Brain pericyte (primary cell): ENCODE results near the gene CLEC16A.

ENCODE experiments used
- DNase-seq: peaks from one replicate; pipeline ENCODE4 v3.0.0-alpha.2; 2012; ENCODE audit warnings: low read depth, low spot score

CLEC16A gene

GRCh38 chr16:11140098-11140375, 195.7 kb downstream of the CLEC16A start:
- no peak for DNase-seq

DNA sequence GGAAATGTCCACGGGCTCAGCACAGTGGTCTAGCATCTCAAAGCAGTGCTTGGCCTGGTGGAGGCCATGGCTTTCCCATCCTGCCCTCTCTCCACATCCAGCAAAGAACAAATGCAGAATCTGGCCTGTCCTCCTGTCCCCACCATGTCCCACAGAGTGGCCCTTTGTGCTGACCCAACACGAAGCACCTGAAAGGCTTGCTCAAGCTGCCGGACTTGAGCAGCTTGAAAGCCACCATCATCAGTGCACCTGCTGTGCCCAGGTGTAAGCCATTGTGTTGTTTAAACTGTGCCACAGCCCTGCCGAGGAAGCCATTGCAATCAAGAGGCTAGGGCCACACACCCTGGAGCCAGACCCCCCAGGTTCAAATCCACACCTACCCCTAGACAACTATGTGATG, 196.1 kb downstream of the CLEC16A start:
- DNase-seq: no peak

DNA sequence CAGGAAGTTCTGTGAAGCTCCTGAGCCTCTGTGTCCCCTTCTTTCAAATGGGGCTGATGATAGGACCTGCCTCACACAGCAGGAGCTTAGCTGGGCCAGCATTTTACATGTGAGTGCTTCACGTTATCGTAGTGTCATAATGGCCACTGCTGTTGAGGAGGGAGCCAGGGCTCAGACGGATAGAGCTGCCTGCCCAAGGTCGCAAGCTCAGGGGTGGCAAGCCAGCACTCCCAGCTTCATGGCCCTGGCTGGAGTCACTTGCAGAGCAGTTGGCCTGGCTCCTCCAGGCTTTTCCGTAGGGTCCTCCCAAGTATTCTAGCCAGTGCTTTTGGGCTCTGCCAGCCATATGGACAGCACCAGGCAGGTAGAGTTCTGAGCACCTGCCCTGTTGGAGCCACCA, 196.5 kb downstream of the CLEC16A start:
- no peak for DNase-seq

GRCh38 chr16:11141409-11142260, 197.3 kb downstream of the CLEC16A start:
- DNase-seq: no peak

DNA sequence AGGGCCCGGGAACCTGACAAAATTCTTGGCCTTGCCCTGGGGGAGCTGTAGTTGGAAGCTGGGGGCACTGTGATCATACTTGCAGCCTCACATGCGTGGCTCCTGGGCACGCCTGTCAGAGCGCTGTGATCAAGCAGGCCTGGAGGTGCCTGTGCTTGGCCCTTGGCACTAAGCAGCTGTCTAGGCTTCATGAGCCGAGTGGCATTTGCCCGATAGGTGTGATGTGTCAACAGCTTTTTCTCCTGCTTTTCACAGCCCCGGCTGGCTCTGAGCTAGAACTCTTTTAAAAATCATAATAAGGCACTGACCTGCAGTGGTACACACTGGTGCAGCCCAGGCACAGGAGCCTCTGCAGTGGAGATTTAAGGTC, 197.9 kb downstream of the CLEC16A start:
- DNase-seq: no peak

GRCh38 chr16:11142951-11143350, 198.6 kb downstream of the CLEC16A start:
- DNase-seq: no peak

GRCh38 chr16:11143372-11144035, 199.1 kb downstream of the CLEC16A start:
- no peak for DNase-seq

- no peak for DNase-seq
These were observed 199.8 kb downstream of the CLEC16A start for GRCh38 chr16:11144122-11144521.

- no peak for DNase-seq
These were observed 200.9 kb downstream of the CLEC16A start for GRCh38 chr16:11145173-11145818.

DNA sequence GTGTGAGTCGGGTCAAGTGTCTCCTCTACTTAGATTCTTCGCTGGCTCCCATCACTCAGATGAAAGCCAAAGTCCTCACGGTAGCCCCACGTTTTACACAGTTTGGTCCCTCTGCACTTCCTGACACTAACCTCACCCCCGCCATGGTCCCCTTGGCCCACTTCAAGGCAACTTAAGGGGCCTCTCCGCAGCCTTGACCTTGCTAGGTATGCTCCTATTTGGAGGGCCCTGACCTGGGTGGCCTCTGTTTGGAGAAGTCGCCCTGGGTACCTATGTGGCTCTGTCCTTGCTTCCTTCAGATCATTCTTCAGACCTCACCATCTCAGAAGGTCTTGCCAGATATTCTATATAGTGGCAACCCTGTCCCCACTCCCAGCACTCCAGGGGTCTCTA, 201.5 kb downstream of the CLEC16A start:
- no peak for DNase-seq

GRCh38 chr16:11147033-11147753, 202.8 kb downstream of the CLEC16A start:
- no peak for DNase-seq

GRCh38 chr16:11147754-11148444, 203.5 kb downstream of the CLEC16A start:
- no peak for DNase-seq

DNA sequence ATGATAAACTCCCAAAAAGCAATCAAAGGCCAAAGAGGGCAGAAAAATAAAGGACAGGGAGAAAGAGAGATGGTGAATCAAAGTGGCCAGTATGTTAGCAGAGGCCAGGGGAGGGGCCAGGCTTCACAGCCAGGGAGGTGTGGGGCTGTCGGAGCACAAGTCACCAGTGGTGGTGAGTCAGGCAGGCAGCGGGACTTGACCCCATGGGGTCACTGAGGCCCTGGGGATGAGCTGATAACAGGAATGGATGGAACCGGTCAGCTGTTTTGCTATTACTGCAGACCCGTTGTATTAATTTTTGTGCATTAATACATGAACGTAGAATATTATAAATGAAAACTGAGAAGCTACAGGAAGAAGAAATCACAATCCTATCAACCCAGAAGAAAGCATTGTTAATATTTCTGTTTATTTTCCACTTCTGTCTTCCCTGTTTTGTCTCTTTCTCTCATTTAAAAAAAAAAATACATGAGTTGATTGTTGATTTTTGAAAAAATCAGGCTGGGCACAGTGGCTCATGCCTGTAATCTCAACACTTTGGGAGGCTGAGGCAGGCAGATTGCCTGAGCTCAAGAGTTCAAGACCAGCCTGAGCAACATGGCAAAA, 204.8 kb downstream of the CLEC16A start:
- DNase-seq: no peak

DNA sequence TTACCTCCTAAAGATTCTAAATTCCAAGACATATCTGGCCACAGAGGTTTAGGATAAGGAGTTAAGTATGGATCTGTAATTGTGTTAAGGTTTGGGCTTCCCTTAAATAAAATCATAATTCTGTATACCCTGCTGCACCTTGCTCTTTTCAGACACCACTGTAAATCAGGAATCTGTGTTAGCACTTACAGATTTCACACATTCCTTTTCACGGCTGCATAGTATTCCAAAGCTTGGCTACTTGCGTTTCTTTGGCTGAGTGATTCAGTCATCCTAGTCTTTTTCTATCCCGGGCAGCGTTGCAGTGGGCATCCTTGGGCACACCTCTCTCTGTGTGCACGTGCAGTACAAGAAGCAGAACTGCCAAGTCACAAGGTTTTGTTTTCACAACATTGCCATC, 205.8 kb downstream of the CLEC16A start:
- no peak for DNase-seq

DNA sequence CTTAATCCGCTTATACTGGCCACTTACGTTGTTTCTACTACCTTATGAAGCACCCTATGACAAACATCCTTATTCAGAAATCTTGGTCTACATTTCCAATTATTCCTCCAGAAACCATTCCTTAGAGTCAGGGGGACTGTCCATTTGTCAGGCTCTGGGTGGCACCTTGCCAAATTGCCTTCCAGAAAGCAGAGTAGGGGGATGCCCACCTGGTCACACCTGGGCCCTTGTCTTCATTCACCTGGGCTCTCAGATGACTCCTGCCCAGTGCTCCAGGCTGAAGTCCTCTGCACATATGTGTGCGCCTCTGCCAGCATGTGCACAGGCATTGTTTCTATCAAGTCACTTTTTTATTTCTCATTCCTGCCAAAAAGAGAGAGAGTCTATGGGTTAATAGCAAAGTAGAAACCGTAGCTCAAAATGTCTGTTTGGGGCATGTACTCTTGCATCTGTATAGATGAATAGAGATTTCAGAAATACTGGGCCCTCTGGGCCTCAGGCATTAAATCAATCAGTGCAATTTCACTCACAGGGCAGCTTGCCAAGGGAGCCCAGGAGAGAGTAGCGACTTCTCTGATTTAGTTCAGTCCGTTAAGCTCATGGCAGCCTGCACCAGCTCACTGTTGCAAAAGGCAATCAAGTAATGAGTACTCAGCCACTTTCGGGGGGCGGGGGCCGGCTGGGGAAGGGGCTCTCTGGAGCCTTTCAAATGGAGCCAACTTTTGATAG, 207.0 kb downstream of the CLEC16A start:
- DNase-seq: no peak

GRCh38 chr16:11151885-11152629, 207.7 kb downstream of the CLEC16A start:
- DNase-seq: no peak

GRCh38 chr16:11152677-11153331, 208.4 kb downstream of the CLEC16A start:
- DNase-seq: no peak

DNA sequence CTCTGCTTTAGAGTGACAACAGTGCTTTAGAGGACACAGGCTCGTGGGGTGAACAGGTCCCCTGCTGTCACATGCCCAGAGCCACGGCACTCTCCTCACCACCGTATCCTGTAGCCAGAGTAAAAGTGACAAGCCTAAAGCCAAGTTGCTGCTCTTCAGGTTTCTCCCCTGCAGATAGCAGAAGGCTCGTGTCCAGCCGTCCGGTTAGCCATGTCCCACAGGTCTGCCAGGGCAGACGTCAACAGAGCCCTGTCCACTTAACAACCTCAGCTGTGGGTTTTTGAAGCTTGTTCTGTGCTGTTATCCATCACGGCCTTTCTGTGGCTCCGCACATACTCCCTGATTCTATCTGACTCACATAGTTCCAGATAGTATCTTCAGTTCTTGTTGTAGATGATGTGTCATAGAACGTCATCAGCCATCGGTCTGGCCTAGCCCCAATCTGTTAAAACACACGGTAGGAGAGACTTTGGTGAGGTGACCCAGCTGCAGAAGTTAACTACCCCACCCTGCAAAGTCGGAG, 211.0 kb downstream of the CLEC16A start:
- no peak for DNase-seq

GRCh38 chr16:11156401-11156800, 212.0 kb downstream of the CLEC16A start:
- DNase-seq: no peak
